Measurements from ENCODE around the gene NHLRC4. TPM values are rescaled to one million over a fixed set of nuclear protein-coding genes. Genes with fewer than 3 reads are reported as not detected.

Gene NHLRC4
- total and polyA plus RNA-seq, 2 of the 4 experiments (the other 2 are of a cell fraction), result 0.72 to 0.84 TPM

GRCh38 chr16:567373-568256 lies 810 bp downstream of the NHLRC4 start (continued):
- TF ChIP-seq ELK1 (IDR thresholded peaks at IDR 0.05; ENCODE audit: borderline replicate concordance, low read depth, low read length), result no peak
